T-helper 1 cell treated with Interleukin-12 subunit alpha and Interleukin-12 subunit beta and Interleukin-4 antibody, amounts not matched to agents 30 ng/mL and 1 ng/mL, for 36 hours (primary cell): ENCODE data around the gene CNPY2. TPM values are rescaled to one million over a fixed set of nuclear protein-coding genes. Genes with fewer than 3 reads are reported as not detected.
"Not testable (repeated sequence)": the region's sequence is repeated elsewhere in the genome, so short reads cannot be mapped to it uniquely, and the experiment has no call there.

Experiments
- intact Hi-C: fragments of 100-400 bp; cut with micrococcal nuclease; formaldehyde crosslinking; loops from one replicate; pipeline ENCODE4 v1.15.1; 2024
- total RNA-seq: library from RNA; stranded (reverse); gene quantifications from 2 replicates; pipeline ENCODE4 v1.2.3, GENCODE V29; 2022

Gene CNPY2
- total RNA-seq, result 141 and 153 TPM in 2 replicates

DNA sequence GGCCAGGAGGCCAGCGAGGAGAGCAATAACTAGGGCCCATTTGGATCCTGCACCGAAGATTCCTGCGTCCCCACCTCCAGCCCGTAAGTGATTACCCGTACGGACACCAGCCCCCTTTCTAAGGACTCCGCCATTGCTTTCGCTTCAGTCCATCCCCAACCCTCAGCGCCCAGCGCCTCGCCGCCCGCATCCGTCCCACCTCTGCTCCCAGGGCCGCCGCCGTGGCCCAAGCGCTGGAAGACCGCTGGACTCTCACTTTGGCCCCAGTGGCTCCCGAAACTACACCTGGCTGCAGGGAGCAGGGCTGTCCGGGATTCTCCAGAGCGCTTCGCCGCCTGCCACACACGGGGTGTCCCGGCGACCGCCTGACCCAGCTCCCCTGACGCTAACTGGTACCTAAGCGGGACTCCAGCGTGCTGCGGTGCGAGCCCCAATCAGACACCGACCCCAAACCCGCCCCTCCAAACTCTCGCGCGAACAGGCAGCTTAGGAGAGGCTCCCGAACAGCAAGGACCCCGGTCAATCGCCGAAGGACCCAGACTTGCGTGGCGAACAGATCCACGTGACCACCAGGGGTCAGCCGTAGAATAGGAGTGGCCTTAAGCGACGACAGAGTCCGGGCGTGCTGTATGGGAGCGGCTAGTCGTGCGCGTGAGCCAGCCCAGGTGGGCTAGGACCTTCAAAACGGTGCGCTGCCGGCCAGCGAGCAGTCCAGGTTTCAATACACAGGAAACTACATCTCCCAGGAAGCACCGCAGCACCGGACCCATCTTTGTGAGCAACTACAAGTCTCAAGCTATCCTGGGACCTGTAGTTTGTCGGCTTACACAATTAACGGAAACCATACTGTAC lies at the start of gene CNPY2:
Gene CNPY2 (minus strand): TSS at position 367 of the 852 bp plus-strand sequence. CDS start 771 bp downstream, outside the sequence.
- intact Hi-C loops, result loop anchor here (1.0 to 5.0 kb wide), 16 partner anchors 16 to 389 kb away; partner anchors contain the start of genes COQ10A, CS, IL23A and MYL6B

DNA sequence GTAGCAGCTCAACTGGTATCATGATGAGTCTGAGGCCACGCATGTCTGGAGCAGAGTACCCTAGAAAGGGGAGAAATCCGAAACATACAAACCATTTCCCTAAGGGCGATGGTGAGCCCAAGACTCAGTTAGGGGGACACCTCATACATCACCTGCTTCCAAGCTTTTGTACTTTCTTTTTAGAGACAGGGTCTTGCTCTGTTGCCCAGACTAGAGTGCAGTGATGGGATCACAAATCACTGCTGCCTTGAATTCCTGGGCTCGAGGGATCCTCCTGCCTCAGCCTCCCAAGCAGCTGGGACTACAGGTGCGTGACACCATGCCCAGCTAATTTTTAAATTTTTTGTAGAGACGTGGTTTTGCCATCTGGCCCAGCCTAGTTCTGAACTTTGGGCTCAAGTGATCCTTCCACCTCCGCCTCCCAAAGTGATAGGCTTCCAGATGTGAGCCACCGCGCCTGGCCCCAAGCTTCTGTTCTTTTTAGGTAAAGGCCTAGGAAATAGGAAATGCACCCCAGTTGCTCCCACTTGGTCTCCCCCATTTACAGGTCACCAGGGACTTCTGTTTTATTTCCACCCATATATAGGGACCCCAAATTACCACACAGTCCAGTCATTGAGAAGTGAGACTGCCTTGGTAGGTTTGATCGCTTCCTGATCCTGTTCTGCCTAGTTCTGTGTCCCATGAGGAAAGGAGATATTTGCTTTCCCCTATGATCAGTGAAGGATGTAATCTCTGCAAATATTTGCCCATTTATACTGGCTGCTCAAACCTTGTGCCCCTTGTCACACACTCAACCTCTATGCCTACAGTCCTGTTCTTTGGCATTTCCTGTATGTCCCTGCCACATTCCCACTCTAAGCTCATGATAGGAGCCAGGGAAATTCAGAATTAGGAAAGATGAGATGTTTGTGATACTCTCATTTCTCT lies 46.6 kb upstream of the CNPY2 start, which contains the start of gene APOF:
Gene APOF (minus strand): TSS at position 728 of the 930 bp plus-strand sequence. CDS start 112 bp downstream, at position 616.
- intact Hi-C loops, result loop anchor here (5.0 kb wide), 1 partner anchor 545 kb away; the partner anchor contains the start of genes ORMDL2 and SARNP

DNA sequence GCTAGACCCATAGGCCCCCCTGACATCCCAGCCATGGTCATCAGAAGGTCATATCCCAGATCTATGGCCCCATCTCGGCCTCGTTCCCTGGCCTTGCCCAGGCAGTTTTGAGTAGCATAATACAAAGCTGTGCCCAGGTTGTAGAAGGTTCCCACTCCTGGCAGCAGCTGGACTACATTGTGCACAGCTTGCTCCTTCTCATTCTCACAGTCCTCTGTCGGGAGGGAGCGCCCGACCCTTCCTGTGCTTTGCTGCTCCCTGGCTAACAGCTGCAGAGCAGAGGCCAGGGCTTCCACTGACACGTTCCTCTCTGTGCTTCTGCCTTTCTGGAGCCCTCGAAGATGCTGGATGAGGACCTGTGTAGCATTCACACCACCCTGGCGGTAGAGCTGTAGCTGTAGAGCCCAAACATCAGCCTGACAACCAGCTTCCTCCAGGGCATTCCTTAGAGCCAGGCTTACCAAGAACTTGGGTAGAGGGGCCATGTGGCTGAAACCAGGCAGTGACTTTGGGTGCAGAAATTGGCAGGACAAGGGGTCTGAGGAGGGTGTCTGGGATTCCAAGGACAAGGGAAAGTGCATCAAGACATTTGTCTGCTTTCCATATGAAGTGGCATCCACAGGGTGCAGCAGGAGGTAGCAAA lies 45.8 kb upstream of the CNPY2 start:
- intact Hi-C loops, result loop anchor here (2.0 to 5.0 kb wide), 6 partner anchors 103 to 717 kb away; partner anchors contain the start of genes ANKRD52, NEMP1, ORMDL2 and SARNP

DNA sequence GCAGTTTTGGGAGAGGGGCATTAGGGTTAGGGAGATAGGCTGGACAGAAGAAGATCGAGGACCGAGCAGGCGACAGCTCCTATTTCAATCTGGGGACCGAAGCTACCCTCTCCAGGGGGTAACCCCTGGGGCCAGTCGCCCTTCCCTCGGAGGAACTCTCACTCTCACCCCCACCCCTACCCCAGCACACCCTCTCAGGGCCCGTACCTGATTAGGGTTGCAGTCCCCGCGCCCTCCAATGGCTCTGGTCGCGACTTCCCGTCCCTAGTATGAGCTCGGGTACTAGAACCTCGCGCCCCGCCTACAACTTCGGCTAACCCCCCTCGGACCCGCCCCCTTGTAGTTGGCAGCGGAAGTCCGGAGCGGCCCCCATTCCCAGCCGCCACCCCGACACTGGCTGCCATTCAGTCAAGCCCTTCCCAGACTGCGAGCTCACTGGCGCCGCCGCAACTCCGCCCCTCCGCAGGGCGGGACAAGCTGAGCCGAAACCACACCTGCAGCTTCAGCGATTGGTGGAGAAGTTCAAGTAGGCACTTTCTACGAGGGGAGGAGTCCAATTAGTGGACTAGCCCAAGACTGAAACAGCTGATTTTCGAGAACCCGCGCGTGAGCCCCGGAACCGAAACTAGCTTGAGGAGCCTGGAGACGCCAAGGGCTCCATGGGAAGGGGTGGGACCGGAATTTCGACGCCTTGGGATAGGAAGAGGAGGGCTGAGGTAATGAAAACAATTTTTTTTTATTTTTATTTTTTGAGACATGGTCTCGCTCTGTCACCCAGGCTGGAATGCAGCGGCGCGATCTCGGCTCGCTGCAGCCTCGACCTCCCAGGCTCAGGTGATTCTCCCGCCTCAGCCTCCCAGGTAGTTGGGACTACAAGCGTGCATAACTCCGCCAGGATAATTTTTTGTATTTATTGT lies 44.3 kb upstream of the CNPY2 start, which contains the start of gene STAT2:
Gene STAT2 (minus strand): TSS at position 257 of the 917 bp plus-strand sequence. CDS start 3,536 bp downstream, outside the sequence.
- intact Hi-C loops, result loop anchor here (1.0 to 5.0 kb wide), 24 partner anchors 22 to 719 kb away; partner anchors contain the start of genes ANKRD52, COQ10A, CS and IL23A

DNA sequence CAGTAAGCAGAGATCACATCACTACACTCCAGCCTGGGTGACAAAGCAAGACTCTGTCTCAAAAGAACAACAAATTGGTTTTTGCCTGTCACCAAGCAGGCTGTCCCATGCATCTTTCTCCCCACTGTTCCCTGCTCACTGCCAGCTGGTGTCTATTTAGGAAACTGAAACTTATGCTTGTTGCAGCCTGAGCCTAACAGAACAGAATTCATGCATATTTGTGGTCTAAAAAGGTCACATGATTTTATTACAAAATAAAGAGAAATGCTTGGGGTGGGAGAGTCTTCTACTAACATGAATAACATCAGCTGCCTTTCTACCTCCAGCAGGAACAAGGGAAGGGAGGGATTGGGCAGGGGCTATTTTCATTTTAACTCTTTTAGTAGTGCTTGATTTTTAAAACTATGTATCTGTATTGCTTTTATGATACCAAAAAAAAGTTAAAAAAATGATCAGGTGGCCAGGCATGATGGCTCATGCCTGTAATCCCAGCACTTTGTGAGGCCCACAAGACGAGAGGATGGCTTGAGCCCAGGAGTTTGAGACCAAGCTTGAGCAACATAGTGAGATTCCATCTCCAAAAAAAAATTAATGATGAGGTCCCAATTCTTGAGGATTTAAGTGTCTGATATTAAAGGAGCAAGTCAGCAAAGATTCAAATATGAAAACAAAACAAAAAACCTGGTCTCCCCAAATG lies 43.2 kb upstream of the CNPY2 start:
- intact Hi-C loops, result no loop called here

DNA sequence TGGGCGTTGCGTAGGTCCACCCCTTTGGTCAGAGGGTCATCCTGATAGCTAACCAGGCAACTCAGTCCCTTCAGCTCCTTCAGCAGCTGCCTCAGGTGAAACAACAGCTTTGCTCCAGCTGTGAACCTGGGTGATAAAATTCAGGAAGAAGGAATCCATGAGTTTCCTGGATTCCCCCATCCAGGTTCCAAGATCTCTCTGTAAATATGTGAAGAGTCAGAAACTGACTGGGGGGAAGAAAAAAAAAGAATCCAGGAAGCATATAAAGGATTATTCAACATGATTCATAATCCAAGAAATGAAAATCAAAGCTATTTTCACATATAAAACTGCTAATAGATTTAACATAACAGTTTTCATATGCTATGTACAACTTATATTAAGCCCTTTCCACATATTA lies 35.5 kb upstream of the CNPY2 start:
- intact Hi-C loops, result no loop called here

DNA sequence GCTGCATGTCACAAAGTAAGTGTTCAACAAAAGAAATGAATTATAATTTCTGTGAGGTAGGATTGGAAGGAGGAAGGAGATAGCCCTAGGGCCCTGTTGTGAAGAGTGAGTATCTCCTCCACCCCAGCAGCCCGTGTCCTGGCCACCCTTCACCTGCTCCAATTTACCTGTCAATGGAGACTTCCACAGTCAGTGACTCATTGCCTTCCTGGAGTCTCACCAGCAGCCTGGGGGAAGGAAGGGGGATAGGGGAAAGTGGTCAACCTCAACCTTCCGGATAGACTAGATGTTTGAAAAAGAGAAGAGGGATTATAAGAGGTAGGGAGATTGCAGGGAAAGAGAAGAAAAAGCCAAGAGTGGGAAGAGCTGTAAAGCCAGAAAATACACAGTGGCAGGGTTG lies 34.9 kb upstream of the CNPY2 start:
- intact Hi-C loops, result no loop called here

DNA sequence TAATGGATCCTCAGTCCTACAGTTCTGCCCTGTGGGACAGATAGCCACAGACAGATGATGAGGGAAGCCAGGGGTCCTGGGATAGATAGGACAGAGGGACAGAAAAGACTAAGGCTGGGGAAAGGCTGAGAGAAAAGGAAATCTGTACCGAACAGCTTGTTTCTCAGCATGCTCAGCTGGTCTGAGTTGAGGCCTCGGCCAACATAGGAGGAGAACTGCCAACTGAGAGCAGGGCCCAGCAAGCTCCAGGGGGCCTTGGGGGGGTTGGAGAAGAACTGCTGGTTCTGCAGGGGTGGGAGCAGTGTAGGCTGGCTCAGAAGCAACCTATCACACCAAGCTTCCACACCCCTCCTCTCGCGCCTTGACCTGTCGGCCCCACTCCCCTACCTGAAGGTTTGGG lies 33.0 kb upstream of the CNPY2 start:
- intact Hi-C loops, result no loop called here

DNA sequence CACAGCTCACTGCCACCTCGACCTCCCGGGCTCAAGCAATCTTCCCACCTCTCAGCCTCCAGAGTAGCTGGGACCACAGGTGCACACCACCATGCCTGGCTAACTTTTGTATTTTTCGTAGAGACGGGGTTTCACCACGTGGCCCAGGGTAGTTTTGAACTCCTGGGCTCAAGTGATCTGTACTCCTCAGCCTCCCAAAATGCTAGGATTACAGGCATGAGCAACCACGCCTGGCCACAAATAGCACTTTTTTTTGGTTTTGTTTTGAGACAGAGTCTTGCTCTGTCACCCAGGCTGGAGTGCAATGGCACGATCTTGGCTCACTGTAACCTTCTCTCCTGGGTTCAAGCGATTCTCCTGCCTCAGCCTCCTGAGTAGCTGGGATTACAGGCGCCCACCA lies 31.5 kb upstream of the CNPY2 start:
- intact Hi-C loops, result not testable (repeated sequence)

DNA sequence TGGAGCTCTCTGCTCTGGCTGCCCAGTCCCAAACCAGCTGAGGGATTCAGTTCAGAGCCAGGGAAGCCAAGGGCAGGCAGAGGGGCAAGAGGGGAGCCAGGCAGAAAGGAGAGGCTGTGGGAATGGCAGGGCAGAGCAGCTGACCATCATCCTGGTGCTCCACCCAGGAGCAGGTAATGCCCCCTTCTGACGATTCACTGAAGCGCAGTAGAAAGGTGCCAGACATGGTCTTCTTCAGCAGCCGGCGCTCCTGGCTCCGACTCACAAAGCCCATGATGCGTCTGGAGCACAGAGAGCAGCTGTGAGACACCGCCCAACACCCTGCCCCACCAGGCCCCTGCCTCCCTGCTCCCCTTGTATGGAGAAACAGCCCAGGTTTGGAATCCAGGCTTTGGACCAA lies 30.9 kb upstream of the CNPY2 start:
- intact Hi-C loops, result no loop called here

DNA sequence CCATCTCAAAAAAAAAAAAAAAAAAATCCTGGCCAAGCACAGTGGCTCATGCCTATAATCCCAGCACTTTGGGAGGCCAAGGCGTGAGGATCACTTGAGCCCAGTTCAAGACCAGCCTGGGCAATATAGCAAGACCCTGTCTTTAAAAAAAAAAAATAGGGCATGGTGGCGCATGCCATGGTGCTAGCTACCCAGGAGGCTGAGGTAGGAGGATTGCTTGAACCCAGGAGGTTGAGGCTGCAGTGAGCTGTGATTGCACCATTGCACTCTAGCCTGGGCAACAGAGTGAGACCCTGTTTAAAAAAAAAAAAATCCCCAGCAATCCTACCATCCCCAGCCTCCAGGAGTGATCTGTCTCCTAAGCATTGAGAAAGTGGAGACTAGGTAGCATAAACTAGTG lies 26.5 kb upstream of the CNPY2 start:
- intact Hi-C loops, result not testable (repeated sequence)

DNA sequence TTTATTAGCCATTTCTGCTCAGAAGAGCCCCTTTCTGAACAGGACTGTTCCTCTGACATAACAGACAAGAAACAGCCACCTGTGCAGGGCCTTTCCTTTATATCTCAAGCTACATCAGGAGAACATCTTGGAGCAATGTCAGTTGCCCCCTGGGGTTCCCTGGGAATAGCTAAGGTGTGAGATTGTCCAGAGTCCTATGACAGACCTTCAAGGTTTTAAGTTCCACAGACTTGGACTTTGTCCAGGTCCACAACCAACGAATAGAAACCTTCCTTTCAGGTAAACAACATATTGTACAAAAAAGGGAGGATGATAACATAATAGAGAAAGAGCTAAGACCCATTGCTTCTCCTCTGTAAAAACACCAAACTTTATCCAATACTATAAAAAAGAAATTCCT lies 25.8 kb upstream of the CNPY2 start:
- intact Hi-C loops, result no loop called here

DNA sequence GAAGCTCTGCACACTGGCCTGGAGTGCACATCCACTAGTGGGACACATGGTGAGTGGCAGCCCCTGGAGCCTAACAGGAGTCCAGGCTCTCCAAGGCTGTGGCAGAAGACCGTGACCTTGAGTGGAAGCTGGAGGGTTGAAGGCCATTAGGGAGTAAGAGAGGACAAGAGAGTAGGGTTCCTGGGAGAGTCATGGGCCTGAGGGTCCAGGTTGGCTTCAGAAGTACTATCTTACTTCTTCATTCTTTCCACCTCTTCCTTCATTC lies 23.3 kb upstream of the CNPY2 start:
- intact Hi-C loops, result loop anchor here (2.0 kb wide), 2 partner anchors 72 to 118 kb away; partner anchors contain the start of genes COQ10A and RNF41

DNA sequence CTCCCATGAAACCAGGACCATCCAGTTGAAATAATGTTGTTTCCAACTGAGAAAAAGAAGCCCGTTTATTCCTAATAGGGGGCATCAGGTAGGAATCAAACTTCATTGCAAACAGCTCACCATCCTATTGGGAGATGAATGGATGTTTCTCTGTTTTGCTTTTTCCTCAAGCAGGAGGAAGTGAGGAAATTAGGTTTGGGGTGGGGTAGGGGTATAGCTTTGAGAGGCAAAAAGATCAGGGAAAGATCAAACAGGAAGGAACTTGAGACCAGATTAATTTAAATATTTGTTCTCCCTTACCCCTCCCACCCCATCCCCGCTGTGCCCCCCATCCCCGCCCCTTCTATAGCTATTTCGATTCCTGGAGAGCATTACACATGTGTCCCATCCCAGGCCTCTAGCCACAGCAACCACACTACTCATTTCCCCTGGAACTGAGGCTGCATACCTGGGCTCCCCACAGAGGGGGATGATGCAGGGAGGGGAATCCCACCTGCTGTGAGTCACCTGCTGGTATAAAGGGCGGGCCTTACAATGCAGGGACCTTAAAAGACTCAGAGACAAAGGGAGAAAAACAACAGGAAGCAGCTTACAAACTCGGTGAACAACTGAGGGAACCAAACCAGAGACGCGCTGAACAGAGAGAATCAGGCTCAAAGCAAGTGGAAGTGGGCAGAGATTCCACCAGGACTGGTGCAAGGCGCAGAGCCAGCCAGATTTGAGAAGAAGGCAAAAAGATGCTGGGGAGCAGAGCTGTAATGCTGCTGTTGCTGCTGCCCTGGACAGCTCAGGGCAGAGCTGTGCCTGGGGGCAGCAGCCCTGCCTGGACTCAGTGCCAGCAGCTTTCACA lies 22.7 kb upstream of the CNPY2 start, which contains the start of gene IL23A:
Gene IL23A (plus strand): TSS at position 577 of the 850 bp plus-strand sequence. CDS start 161 bp downstream, at position 738.
- intact Hi-C loops, result loop anchor here (1.0 to 2.0 kb wide), 7 partner anchors 22 to 220 kb away; partner anchors contain the start of genes COQ10A, CS, RNF41 and STAT2

DNA sequence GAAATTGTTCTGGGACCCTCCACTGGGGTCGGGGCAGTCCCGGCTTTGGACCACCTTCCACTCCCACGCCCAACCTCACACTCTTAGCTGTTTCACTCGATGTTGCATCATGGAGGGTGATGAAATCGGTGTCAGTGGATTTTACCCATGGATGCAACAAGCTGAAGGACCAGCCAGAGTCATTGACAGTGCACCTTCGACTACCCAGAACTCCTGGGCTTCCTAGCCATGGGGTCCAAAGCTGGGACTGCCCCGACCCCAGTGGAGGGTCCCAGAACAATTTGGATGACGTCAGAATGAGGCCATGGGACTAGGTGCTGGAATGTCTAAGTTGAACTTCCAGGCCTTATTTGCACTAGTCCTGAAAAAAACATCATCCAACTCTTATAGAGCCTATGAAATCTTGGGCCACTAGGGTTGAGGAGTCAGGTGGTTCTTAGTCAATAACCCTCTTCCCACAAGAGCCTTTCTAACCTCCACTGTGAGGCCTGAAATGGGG lies 22.0 kb upstream of the CNPY2 start:
- intact Hi-C loops, result loop anchor here (1.0 to 2.0 kb wide), 7 partner anchors 22 to 220 kb away; partner anchors contain the start of genes COQ10A, CS, RNF41 and STAT2

DNA sequence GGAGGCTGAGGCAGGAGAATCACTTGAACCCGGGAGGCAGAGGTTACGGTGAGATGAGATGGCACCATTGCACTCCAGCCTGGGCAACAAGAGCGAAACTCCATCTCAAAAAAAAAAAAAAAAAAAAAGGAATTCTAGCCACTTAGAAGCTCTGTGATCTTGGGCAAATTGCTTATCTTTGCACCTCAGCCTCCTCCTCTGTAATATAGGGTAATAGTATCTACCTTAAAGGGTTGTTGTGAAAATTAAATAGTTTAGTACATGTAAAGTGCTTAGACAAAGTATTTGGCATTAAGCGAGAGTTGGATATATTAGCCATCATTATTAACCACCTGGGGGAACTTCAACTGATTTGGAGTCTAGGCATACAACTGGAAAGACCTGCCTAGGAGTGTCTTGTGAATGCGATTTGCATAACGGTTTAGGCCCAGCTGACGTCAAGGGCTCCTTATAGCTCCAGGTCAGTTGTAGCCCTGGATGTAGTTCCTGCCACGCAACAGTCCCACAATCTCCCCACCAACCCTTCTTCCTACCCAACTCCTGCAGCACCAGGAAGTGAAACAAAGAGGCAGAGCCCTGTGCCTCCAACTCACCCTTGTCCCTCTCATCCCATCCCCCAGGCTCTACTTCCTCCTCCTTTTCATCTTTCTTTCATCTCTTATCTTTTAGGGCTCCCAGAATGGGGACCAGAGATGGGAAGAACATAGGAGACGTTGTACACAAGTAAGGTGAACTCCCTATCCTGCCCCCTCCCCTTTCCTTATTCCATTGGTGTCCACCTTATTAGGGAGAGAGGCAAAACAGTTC lies 20.8 kb upstream of the CNPY2 start:
- intact Hi-C loops, result no loop called here

DNA sequence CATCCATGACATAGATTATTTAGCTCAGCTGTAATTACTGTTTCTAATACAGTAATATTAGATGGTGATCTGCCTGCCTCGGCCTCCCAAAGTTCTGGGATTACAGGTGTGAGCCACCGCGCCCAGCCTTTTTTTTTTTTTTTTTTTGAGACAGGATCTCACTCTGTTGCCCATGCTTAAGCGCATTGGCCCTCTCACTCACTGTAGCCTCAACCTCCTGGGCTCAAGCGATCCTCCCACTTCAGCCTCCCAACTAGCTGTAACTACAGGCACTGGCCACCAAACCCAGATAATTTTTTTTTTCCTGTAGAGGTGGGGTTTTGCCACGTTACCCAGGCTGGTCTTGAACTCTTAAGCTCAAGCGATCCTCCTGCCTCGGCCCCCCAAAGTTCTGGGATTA lies 19.7 kb upstream of the CNPY2 start:
- intact Hi-C loops, result not testable (repeated sequence)
